Measurements from ENCODE around the gene HSBP1.

HSBP1 gene

GRCh38 chr16:83862661-83863060, 54.9 kb downstream of the HSBP1 start:
- intact Hi-C loops (cut with DNase I): no loop called here
- DNase-seq: no peak

- intact Hi-C loops (cut with DNase I): no loop called here
- no peak for DNase-seq
Measured at GRCh38 chr16:83863682-83864081, 55.9 kb downstream of the HSBP1 start.
